NCI-H1436 treated with DMSO at 0.1 percent for 48 hours (cell line): Measurements from ENCODE around the gene TOM1.

ENCODE experiments used
- DNase-seq: peaks from one replicate; lab custom pipeline; 2025; lab: John Stamatoyannopoulos, UW

The TOM1 gene

DNA sequence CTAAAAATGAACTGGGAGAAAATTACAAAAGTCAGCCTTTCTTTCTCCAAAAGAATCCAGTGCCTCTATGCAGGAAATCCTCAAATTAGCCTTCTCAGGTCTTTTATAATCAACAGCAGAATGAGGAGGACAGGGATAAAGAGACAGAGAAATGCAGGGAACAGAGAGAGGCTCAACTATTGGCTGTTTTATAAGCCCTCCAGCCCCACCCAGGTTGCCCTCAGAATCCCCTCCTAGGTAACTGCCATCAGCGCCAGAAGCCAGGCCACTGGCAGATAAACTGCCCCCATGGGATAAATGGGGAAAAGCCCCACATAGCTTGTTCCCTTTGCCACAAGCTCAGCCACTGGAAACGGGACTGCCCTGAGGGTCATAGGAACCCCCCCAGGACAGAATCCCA lies 70.3 kb downstream of the TOM1 start:
- no peak for DNase-seq

DNA sequence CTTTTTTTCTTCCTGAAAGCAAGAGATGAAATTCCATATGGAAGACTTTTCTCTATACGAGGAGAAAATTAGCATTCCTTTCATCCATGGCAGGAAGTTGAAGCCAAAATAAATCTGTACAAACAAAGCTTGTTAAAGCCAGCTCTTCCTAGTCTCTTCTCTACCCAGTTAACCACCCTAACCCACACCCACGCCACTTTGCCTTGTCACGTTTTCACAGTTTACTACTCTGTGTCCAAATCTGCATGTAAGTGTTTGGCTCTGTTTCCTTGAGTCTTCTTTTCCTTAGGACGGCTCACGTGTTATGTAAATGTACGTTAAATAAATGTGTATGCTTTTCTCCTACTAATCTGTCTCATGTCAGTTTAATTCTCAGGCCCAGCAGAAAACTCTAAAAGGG lies 74.1 kb downstream of the TOM1 start:
- DNase-seq: no peak

DNA sequence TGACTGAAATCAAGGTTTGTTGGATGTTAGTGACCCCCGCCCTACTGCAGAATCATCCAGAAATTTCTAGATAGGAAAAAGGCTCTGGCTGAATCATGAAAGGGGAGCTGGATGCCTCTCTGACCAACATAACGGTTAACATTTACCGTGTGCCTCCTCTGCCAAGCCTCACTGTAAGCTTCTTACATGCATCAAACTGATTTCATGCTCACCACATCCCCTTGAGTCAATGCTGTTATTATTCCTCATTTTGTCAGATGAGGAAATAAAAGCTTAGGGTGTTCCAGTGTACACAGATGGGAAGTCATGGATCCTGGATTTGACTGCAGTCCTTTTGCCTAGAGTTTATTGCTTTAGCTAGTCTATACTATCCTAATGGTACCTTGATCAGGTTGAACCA lies 75.3 kb downstream of the TOM1 start:
- no peak for DNase-seq

DNA sequence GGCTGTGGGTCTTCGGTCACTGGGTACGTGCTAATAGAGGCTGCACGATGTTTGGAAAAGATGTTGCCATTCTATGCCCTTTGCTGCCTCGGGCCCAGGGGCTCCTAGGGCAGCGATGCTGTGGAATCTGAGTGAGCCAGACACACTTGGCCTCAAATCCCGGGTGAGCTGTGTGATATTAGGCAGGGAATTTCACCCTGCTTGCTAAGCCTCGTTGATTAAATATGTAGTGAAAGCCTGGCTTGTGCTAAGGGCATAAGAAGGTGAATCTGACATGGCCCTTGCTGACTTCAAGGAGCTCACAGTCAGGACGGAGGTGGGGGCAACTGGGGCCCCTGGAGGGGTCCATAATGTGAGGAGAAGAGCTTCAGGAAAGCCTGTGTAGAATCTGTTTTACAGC lies 75.8 kb downstream of the TOM1 start:
- DNase-seq: no peak

DNA sequence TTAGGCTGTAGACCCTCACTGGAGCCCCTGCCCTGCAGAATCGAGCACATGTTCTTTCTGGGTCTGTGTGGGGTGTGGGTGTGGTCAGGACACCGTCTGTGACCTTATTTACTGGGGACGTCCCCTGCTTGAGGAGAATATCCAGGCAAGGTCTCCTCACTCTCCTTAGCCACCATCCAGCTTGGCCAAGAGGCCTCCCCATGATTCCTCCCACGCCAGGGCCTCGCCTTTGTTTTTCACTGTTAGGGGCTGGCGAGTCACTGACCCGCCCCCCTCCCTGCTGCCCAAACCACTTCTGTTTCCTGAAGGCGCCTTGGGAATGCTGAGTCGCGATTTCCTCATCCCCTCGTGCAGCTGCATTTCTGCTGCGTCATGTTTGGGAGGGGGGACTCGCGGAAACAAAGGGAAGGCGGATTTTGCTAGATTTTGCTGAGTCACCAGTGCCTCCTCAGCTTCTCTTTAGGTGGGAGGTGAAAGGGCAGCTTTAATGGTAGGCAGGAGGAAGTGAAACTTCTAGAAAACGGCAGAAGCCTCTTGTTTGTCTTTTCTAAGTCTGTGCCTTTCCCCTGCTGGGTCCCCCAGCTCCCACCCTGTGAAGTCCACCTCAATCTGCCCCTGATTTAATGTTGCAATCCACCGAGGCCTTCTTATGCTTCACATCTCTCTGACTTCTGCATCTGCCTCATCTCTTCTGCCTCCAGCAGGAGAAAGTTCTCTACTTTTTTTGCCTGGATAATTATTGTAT lies 77.2 kb downstream of the TOM1 start:
- peak; percentile 91 for DNase-seq

DNA sequence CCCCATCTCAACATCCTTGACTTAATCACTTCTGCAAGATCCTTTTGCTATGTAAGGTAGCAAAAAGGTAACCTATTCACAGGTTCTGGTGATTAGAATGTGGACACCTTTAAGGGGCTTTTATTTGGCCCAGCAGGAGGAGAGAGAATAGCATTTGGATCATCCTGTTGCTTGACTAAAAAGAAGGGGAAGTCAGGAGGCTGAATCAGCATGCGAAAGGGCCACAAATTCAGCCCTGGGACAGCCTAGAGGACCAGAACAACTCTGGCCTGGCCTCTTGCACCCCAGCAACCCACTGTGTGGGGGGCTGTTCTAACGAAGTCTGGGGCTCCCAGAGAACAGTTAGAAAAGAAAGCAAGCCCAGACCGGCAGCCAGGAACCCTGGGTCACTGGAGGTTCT lies 78.0 kb downstream of the TOM1 start:
- no peak for DNase-seq

DNA sequence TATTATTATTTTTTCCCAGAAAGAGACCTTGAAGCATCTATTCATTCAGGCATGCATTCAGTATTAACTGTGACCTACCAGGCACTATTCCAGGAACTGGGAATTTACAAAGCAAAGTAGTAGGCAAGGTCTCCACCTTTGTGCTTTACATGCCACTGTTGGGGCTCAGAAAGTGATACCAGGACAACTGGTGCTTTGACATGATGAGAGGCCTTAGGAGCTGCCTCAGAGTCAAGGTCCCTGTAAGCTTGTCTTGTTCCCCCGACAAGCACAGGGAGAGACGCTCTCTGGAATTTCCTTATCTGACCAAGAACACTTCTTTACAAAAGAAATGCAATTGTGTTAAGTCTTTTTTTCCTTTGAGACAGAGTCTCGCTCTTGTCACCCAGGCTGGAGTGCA lies 78.9 kb downstream of the TOM1 start:
- DNase-seq: no peak

DNA sequence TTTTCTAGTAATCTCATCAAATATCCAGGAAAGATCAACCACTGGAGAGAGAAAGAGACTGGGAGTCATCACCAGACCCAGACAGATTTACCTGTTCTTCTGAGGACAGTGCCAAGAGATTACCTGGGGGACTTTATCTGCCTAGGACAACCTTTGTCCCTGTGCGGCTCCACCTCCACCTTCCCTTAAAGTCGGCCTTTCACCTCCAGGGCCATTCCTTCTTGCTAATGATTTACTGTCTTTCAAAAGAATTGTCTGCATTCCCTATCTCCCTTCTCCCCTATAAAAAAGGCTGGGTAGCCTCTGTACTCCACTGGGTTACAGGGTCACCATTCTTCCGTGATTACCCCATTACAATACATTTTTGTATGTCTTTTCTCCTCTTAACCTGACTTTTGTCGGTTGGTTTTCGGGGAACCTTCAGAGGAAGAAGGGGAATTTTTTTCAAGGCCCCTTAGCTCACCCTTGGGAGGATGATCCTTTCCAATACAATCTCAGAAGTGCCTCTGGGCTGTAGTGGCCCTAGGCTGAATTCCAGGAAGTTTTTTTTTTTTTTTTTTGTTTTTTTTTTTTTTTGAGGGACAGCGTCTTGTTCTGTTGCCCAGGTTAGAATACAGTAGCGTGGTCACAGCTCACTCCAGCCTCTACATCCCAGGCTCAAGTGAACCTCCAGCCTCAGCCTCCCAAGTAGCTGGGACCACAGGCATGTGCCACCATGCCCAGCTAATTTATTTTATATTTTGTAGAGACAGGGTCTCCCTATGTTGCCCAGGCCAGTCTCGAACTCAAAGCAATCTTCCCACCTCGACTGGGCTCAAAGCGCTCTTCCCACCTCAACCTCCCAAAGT lies 79.7 kb downstream of the TOM1 start:
- no peak for DNase-seq

DNA sequence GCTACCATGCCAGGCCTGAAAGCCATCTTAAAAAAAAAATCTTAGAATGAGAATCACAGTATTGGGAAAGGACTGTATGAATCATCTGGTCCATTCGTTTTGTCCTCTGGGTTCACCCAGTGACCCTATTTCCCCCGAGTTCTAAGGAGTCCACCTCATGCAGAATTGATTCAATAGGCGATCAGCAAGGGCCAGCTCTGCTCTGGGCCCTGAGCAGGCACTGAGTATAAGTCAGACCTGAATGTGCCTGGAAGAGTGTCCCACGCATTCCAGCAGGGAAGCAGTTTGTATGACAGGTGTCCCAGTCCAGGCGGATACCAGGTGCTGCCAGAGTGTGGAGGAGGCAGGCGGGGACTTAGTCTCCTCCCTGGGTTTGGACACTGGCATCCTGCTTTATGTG lies 80.3 kb downstream of the TOM1 start:
- DNase-seq: no peak

DNA sequence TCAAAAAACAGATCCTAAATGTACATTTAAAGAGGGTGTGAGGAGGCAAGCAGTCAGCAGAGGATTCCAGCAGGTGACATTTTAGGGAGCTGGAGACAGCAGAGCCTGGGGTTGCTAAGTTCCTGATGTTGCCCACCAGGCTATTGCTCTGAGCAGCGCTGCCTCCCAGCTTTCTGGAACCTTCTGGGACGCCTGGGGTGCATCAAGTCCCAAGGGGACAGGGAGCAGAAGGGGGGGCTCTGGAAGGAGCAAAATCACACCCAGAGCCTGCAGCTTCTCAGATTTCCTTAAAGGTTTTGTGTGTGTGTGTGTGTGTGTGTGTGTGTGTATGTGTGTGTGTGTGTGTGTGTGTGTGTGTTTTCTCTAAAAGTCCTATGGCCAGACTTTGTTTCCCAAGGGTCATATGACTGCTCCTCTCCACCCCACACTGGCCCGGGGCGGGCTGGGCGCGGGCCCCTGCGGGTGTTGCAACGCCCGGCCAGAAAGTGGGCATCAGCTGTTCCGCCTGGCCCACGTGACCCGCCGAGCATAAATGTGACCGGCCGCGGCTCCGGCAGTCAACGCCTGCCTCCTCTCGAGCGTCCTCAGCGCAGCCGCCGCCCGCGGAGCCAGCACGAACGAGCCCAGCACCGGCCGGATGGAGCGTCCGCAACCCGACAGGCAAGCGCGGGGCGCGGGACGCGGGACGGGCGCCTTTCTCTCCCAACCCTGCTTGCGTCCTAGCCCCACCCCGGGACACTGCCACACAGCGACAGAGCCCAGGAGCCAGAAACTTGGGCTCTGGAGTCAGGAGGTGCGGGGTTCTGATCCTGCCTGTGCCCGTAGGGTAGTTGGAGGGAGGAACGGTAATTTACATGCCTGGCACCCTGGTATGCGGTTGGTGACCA lies 81.1 kb downstream of the TOM1 start, which contains the start of gene HMOX1:
Gene HMOX1 (plus strand): TSS at position 560 of the 887 bp plus-strand sequence. CDS start 78 bp downstream, at position 638.
- no peak for DNase-seq

DNA sequence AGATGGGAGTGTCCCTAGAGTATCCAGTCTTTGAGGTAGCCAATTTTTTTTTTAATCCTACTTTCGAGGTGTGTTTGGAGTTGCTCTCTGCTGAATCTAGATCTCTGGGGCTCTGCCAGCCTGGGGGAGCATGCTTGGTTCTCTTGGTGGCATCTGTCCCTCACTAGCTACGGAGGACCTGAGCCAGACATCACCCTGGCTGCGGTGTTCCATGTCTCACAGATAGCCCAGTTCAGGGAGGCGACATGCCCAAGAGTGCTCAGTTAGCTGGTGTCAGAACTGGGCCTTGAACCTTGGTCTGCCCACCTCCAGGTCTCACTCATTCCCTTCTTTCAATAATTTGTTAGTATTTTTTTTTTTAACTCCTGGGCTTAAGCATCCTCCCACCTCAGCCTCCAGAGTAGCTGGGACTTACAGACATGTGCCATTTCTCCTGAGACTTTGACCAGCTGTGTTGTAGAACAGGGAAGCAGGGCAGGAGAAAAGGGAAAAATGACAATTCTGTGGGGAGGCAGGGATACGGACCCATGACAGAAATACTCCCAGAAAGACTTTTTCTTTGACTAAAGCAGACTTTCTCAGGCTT lies 81.8 kb downstream of the TOM1 start:
- DNase-seq: no peak

DNA sequence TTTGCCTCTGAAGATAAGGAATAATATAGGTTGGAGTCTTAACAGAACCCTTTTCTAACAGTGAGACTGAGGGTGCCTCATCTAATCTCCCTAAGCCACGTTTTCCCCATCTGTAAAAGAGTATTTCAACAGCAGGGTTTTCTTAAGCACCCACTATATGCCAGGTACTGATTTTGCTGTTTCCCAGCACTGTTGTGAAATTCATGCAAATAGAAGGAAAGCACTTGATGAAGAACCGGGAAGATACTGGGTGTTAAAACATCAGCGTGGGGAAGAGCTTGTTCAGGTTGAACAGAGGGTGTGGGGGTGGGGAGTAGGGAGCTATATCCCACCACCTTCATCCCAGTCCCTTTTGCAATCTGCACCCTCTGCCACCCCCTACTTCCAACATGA lies 84.0 kb downstream of the TOM1 start:
- no peak for DNase-seq

DNA sequence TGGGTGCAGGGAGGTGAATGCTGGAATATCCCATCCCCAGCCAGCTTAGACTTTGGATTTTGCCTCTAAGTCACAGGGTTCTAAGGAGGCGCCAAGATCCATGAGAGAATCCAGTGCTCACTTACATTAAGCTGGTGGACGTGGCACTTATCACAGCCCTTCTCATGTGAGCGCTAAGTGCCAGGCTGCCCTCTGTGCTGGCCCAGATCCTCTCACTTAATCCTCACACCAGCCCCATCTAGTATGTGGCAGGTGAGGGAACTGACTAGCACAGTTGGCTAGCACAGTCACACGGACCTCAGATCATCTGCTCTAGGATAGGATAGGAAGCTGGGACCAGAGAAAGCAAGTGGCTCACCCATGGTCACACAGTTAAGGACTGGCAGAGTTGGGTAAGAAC lies 84.8 kb downstream of the TOM1 start:
- no peak for DNase-seq

DNA sequence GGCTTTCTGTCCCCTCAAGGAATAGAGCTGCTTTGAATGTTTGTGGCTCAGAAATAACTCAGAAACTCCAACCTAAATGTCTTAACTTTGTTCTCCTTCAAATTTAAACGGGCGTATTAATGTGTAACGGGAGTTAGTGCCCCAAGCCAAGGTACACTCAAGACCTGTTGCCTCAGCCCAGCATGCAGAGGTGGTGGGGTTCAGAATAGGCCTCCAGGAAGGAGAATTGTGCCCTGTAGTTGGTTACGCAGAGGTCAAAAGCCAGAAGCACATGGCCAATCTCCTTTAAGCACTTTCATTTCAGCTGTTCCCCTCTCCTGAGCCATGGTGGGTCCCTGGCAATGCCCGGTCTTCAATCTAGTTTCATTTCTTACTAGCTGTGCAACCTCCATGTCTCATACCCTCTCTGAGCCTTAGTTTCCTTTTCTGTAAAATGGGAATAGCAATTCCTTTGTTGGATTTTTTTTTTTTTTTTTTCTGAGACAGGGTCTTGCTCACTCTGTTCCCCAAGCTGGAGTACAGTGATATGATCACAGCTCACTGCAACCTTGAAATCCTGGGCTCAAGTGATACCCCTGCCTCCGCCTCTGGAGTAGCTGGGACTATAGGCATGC lies 85.4 kb downstream of the TOM1 start:
- no peak for DNase-seq

DNA sequence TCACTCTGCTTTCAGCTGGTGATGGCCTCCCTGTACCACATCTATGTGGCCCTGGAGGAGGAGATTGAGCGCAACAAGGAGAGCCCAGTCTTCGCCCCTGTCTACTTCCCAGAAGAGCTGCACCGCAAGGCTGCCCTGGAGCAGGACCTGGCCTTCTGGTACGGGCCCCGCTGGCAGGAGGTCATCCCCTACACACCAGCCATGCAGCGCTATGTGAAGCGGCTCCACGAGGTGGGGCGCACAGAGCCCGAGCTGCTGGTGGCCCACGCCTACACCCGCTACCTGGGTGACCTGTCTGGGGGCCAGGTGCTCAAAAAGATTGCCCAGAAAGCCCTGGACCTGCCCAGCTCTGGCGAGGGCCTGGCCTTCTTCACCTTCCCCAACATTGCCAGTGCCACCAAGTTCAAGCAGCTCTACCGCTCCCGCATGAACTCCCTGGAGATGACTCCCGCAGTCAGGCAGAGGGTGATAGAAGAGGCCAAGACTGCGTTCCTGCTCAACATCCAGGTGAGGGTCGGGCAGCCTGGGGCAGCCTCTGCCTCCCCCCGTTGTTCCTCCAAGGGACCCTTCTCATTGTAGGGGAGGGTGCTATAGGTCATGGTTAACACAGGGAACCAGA lies 87.1 kb downstream of the TOM1 start:
- no peak for DNase-seq

DNA sequence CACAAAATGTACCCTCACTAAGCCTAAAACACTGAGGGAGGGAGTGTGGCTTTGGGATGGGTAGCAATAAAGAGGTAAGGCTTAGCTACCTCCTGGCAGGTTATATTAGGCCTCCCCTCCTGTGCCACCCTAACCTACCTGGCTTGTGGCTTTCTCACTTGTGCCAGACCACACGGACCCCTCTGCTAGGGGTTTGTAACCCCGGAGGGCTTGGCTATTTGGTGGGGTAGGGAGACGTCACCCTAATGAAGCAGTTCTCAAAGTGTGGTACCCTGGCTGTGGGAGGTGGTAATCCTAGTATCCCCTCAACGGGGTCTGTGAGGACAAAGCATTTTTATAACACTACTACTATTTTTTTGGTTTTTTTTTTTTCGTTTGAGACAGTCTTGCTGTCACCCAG lies 91.2 kb downstream of the TOM1 start:
- DNase-seq: no peak

DNA sequence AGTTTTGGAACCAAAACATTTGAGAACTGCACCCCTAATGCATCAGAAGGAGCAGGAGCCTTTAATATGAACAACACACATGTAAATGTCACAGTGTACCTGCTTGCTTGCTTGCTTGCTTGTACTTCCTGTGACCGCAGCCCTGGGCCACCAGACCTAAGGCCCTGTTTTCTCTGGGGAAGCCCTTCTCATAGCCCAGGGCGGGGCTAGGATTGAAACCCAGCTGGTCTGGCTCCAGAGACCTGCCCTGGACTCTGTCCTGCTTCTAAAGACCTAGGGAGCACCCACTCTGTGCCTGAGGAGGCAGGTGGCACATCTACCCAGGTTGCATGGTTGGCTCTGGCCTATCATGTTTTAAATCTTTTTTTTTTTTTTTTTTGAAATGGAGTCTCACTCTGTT lies 92.7 kb downstream of the TOM1 start:
- no peak for DNase-seq

DNA sequence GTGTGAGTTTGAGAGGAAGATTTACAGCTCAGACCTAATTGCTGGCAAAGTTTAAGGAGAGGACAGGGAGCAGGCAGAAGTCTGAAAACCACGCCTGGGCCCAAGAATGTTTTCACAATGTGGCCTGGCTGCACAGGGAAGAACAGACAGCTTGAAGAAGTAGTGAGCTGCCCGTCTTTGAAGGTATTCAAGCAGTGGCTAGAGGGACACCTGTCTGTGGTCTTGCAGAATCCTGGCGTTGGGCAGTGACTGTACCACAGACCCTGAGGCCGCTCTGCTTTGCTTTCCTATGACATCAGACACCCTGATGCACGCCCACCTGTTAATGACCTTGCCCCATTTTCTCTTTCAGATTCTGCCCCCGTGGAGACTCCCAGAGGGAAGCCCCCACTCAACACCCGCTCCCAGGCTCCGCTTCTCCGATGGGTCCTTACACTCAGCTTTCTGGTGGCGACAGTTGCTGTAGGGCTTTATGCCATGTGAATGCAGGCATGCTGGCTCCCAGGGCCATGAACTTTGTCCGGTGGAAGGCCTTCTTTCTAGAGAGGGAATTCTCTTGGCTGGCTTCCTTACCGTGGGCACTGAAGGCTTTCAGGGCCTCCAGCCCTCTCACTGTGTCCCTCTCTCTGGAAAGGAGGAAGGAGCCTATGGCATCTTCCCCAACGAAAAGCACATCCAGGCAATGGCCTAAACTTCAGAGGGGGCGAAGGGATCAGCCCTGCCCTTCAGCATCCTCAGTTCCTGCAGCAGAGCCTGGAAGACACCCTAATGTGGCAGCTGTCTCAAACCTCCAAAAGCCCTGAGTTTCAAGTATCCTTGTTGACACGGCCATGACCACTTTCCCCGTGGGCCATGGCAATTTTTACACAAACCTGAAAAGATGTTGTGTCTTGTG lies 93.7 kb downstream of the TOM1 start:
- DNase-seq: no peak

DNA sequence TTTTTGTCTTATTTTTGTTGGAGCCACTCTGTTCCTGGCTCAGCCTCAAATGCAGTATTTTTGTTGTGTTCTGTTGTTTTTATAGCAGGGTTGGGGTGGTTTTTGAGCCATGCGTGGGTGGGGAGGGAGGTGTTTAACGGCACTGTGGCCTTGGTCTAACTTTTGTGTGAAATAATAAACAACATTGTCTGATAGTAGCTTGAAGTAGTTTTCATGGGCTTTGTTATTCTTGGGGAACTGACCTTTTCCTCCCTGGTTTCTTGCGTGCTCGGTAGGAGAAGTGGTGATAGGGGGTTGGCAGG lies 94.3 kb downstream of the TOM1 start:
- no peak for DNase-seq

DNA sequence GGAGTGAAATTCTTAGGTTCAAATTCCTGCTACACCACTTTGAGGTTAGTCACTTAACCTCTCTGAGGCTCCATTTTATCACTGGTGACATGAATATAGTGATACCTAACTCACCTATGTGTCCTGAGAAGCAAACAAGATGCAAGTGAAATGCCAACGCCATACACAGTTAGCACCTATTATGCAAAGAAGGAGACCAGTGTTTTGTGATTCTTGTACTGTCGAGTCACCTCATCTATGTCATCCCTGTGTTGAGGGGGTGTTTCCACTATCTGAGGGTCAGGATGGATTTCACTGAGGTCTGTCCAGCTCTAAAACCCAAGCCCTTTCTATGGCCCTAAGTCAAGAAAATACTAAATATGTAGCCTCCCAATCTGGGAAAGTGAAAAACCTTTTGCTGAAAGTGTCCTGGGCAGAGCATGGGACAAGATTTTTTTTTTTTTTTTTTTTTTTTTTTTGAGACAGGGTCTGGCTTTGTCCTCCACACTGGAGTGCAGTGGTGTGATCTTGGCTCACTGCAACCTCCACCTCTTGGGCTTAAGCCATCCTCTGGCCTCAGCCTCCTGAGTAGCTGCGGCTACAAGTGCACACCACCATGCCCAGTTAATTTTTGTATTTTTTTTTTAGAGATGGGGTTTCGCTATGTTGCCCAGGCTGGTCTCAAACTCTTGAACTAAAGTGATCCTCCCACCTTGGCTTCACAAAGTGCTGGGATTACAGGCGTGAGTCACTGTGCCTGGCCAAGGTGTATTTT lies 95.3 kb downstream of the TOM1 start:
- no peak for DNase-seq
